Activated CD4-positive, alpha-beta T cell treated with anti-CD3 and anti-CD28 coated beads, Interleukin-2, amount 10 ng/mL, durations not matched to agents 7 days and 5 days (primary cell): ENCODE data around the gene APBB1. TPM values are rescaled to one million over a fixed set of nuclear protein-coding genes. Genes with fewer than 3 reads are reported as not detected.

Source experiments
- CTCF ChIA-PET: fragments of 350-600 bp; sonication (Branson Sonifier 250); formaldehyde crosslinking; loops from one replicate; lab custom pipeline; 2021; ENCODE audit warnings: antibody characterized with exemption; lab: Charles Lee
- POLR2A ChIA-PET: fragments of 350-600 bp; sonication (Branson Sonifier 250); formaldehyde crosslinking; loops from one replicate; lab custom pipeline; 2021; ENCODE audit warnings: antibody characterized with exemption; lab: Charles Lee
- DNase-seq: peaks from one replicate; pipeline ENCODE4 v3.0.0-alpha.2; 2020
- H3K27ac Mint-ChIP-seq: one replicate; pipeline ENCODE4 v1.8.0; 2021; ENCODE audit warnings: mild to moderate bottlenecking, moderate library complexity, mixed read lengths
- H3K27me3 Mint-ChIP-seq: one replicate; pipeline ENCODE4 v1.8.0; 2021; ENCODE audit warnings: mixed read lengths
- H3K36me3 Mint-ChIP-seq: one replicate; pipeline ENCODE4 v1.8.0; 2021; ENCODE audit warnings: low read depth, mixed read lengths
- H3K4me1 Mint-ChIP-seq: one replicate; pipeline ENCODE4 v1.8.0; 2021; ENCODE audit warnings: mixed read lengths
- H3K4me3 Mint-ChIP-seq: one replicate; pipeline ENCODE4 v1.8.0; 2021; ENCODE audit warnings: mild to moderate bottlenecking, moderate library complexity, mixed read lengths
- H3K9me3 Mint-ChIP-seq: one replicate; pipeline ENCODE4 v1.8.0; 2021; ENCODE audit warnings: mixed read lengths
- total RNA-seq, 2 experiments: library from RNA; stranded (reverse); gene quantifications; one replicate each; pipeline ENCODE4 v1.2.3, GENCODE V29; 2021

Gene APBB1
- total RNA-seq, 2 experiments from 2014 or later: 58.2 to 61.3 TPM

GRCh38 chr11:6387811-6388599 lies 30.9 kb downstream of the APBB1 start:
- H3K36me3 Mint-ChIP-seq: peaks cover 20% of the 10 kb centered on the region
- H3K9me3 Mint-ChIP-seq: no peaks in the 10 kb centered on the region
- CTCF ChIA-PET: interaction anchor here (0.8 to 8.7 kb wide), 8 partner anchors 9 to 137 kb away, joined by 3 to 61 read pairs (median 6); partner anchors contain the start of genes ARFIP2 and TIMM10B
- DNase-seq: no peak
- H3K4me3 Mint-ChIP-seq: no peak overlapping the region
- POLR2A ChIA-PET: no interaction called here
- H3K27ac Mint-ChIP-seq: no peak overlapping the region
- H3K4me1 Mint-ChIP-seq: peaks cover 44% of the 10 kb centered on the region
- H3K27me3 Mint-ChIP-seq: no peaks in the 10 kb centered on the region

GRCh38 chr11:6385046-6385777 lies 33.7 kb downstream of the APBB1 start:
- Mint-ChIP-seq H3K4me1 (peaks cover 26% of the 10 kb centered on the region), H3K9me3 (no peaks in the 10 kb centered on the region), H3K4me3 (no peak overlapping the region), H3K27ac (no peak overlapping the region), H3K27me3 (no peaks in the 10 kb centered on the region), H3K36me3 (peaks cover 3% of the 10 kb centered on the region)
- no peak for DNase-seq
- POLR2A ChIA-PET: no interaction called here
- CTCF ChIA-PET: interaction anchor here (0.7 to 1.8 kb wide), 6 partner anchors 12 to 121 kb away, joined by 3 to 5 read pairs (median 4); partner anchors contain the start of gene TIMM10B

GRCh38 chr11:6378640-6378989 lies 40.3 kb downstream of the APBB1 start:
- no peak for DNase-seq
- POLR2A ChIA-PET: interaction anchor here (1.0 kb wide), 1 partner anchor 65 kb away, joined by 17 read pairs; no protein-coding TSS in a partner anchor
- CTCF ChIA-PET: interaction anchor here (0.5 to 7.9 kb wide), 49 partner anchors 8 to 1608 kb away, joined by 3 to 72 read pairs (median 5); partner anchors contain the start of genes APBB1, ARFIP2, EIF3F and HPX
- Mint-ChIP-seq H3K9me3 (no peaks in the 10 kb centered on the region), H3K4me3 (peak overlapping the region; percentile 45), H3K36me3 (no peaks in the 10 kb centered on the region), H3K27ac (peak overlapping the region; percentile 90), H3K27me3 (no peaks in the 10 kb centered on the region), H3K4me1 (peaks cover 37% of the 10 kb centered on the region)

- no peaks in the 10 kb centered on the region for H3K36me3 Mint-ChIP-seq
- ChIA-PET CTCF (interaction anchor here (0.6 to 7.9 kb wide), 33 partner anchors 8 to 154 kb away, joined by 3 to 72 read pairs (median 6); partner anchors contain the start of genes APBB1, ARFIP2, HPX and SMPD1), POLR2A (no interaction called here)
- peaks cover 37% of the 10 kb centered on the region for H3K4me1 Mint-ChIP-seq
- H3K27ac Mint-ChIP-seq: peak overlapping the region; percentile 90
- no peaks in the 10 kb centered on the region for H3K27me3 Mint-ChIP-seq
- peak overlapping the region; percentile 45 for H3K4me3 Mint-ChIP-seq
- H3K9me3 Mint-ChIP-seq: no peaks in the 10 kb centered on the region
- DNase-seq: peak; percentile 37
Measured at GRCh38 chr11:6377902-6378639, 40.8 kb downstream of the APBB1 start.

GRCh38 chr11:6371825-6372224 lies 47.1 kb downstream of the APBB1 start:
- ChIA-PET CTCF (interaction anchor here (0.6 to 2.7 kb wide), 2 partner anchors 9 to 91 kb away, joined by 3 to 14 read pairs; no protein-coding TSS in a partner anchor), POLR2A (no interaction called here)
- no peaks in the 10 kb centered on the region for H3K9me3 Mint-ChIP-seq
- peaks cover 10% of the 10 kb centered on the region for H3K4me1 Mint-ChIP-seq
- H3K36me3 Mint-ChIP-seq: no peaks in the 10 kb centered on the region
- no peak for DNase-seq
- H3K4me3 Mint-ChIP-seq: no peak overlapping the region
- no peaks in the 10 kb centered on the region for H3K27me3 Mint-ChIP-seq
- no peak overlapping the region for H3K27ac Mint-ChIP-seq

GRCh38 chr11:6365659-6366058 lies 53.2 kb downstream of the APBB1 start:
- ChIA-PET CTCF (interaction anchor here (4.7 kb wide), 1 partner anchor 13 kb away, joined by 32 read pairs; no protein-coding TSS in a partner anchor), POLR2A (no interaction called here)
- H3K4me3 Mint-ChIP-seq: no peak overlapping the region
- H3K27me3 Mint-ChIP-seq: no peaks in the 10 kb centered on the region
- no peaks in the 10 kb centered on the region for H3K4me1 Mint-ChIP-seq
- no peak overlapping the region for H3K27ac Mint-ChIP-seq
- H3K36me3 Mint-ChIP-seq: no peaks in the 10 kb centered on the region
- no peak for DNase-seq
- no peaks in the 10 kb centered on the region for H3K9me3 Mint-ChIP-seq

GRCh38 chr11:6362873-6363678 lies 55.8 kb downstream of the APBB1 start:
- DNase-seq: peak; percentile 78
- no peaks in the 10 kb centered on the region for H3K27me3 Mint-ChIP-seq
- H3K27ac Mint-ChIP-seq: no peak overlapping the region
- no peaks in the 10 kb centered on the region for H3K36me3 Mint-ChIP-seq
- H3K9me3 Mint-ChIP-seq: no peaks in the 10 kb centered on the region
- no peaks in the 10 kb centered on the region for H3K4me1 Mint-ChIP-seq
- POLR2A ChIA-PET: interaction anchor here (0.6 kb wide), 1 partner anchor 20 kb away, joined by 4 read pairs; no protein-coding TSS in a partner anchor
- no peak overlapping the region for H3K4me3 Mint-ChIP-seq
- CTCF ChIA-PET: interaction anchor here (0.6 to 4.7 kb wide), 32 partner anchors 10 to 178 kb away, joined by 3 to 39 read pairs (median 4); partner anchors contain the start of genes CAVIN3 and HPX

- no peak for DNase-seq
- H3K27ac Mint-ChIP-seq: no peak overlapping the region
- H3K36me3 Mint-ChIP-seq: no peaks in the 10 kb centered on the region
- H3K9me3 Mint-ChIP-seq: no peaks in the 10 kb centered on the region
- no peaks in the 10 kb centered on the region for H3K27me3 Mint-ChIP-seq
- ChIA-PET CTCF (interaction anchor here (0.6 to 4.7 kb wide), 28 partner anchors 10 to 178 kb away, joined by 3 to 39 read pairs (median 5); partner anchors contain the start of genes CAVIN3 and HPX), POLR2A (no interaction called here)
- H3K4me1 Mint-ChIP-seq: no peaks in the 10 kb centered on the region
- H3K4me3 Mint-ChIP-seq: no peak overlapping the region
Measured at GRCh38 chr11:6362185-6362872, 56.6 kb downstream of the APBB1 start.

- Mint-ChIP-seq H3K9me3 (no peaks in the 10 kb centered on the region), H3K27me3 (no peaks in the 10 kb centered on the region), H3K4me3 (no peak overlapping the region), H3K27ac (no peak overlapping the region), H3K4me1 (no peaks in the 10 kb centered on the region), H3K36me3 (no peaks in the 10 kb centered on the region)
- DNase-seq: no peak
- ChIA-PET POLR2A (no interaction called here), CTCF (interaction anchor here (0.6 to 0.7 kb wide), 2 partner anchors 92 to 135 kb away, joined by 3 read pairs; no protein-coding TSS in a partner anchor)
Measured at GRCh38 chr11:6360183-6360582, 58.7 kb downstream of the APBB1 start.

- Mint-ChIP-seq H3K9me3 (no peaks in the 10 kb centered on the region), H3K27ac (no peak overlapping the region), H3K4me1 (peaks cover 3% of the 10 kb centered on the region), H3K27me3 (peaks cover 2% of the 10 kb centered on the region), H3K4me3 (no peak overlapping the region), H3K36me3 (no peaks in the 10 kb centered on the region)
- POLR2A ChIA-PET: no interaction called here
- CTCF ChIA-PET: interaction anchor here (1.1 kb wide), 1 partner anchor 42 kb away, joined by 3 read pairs; no protein-coding TSS in a partner anchor
- no peak for DNase-seq
Measured at GRCh38 chr11:6357222-6357621, 61.7 kb downstream of the APBB1 start.

- H3K27me3 Mint-ChIP-seq: peaks cover 2% of the 10 kb centered on the region
- no peaks in the 10 kb centered on the region for H3K9me3 Mint-ChIP-seq
- no peak overlapping the region for H3K4me3 Mint-ChIP-seq
- DNase-seq: no peak
- no peak overlapping the region for H3K27ac Mint-ChIP-seq
- CTCF ChIA-PET: interaction anchor here (1.1 kb wide), 1 partner anchor 41 kb away, joined by 3 read pairs; no protein-coding TSS in a partner anchor
- H3K4me1 Mint-ChIP-seq: peaks cover 3% of the 10 kb centered on the region
- H3K36me3 Mint-ChIP-seq: no peaks in the 10 kb centered on the region
- POLR2A ChIA-PET: no interaction called here
Measured at GRCh38 chr11:6356503-6357055, 62.3 kb downstream of the APBB1 start.
